Spleen (tissue), 7 donors: ENCODE results near the gene PLCH1.

Source experiments
- POLR2A ChIP-seq, 3 donors: fragments of 450-650 bp; IDR thresholded peaks; one replicate each; pipeline ENCODE4 v1.5.1; 2017; ENCODE audit warnings: antibody characterized with exemption in 3 of 3, mild to moderate bottlenecking in 1 of 3
- TF ChIP-seq, protein P1 (sequence below), 11 experiments: fragments of 200-600 bp in 7 of 11; fragments of 450-650 bp in 4 of 11; sonication (generic) in 4 of 11; IDR thresholded peaks in 8 of 11; conservative IDR thresholded peaks in 3 of 11; 1 replicate in 7 of 11; 2 replicates in 4 of 11; pipeline versions ENCODE4 v1.4.0 to v1.8.0; 2016 to 2021; ENCODE audit warnings: antibody characterized with exemption in 11 of 11, inconsistent platforms in 4 of 11, mild to moderate bottlenecking in 1 of 11
- donor health status: DM: no; HTN: no; CAD: no; lungs with moderate emphysema.
- donor health status: DM: no; HTN: no; CAD: no.
- donor health status: DM: no; HTN: no; CAD: no.

- TF ChIP-seq, protein P1, sequence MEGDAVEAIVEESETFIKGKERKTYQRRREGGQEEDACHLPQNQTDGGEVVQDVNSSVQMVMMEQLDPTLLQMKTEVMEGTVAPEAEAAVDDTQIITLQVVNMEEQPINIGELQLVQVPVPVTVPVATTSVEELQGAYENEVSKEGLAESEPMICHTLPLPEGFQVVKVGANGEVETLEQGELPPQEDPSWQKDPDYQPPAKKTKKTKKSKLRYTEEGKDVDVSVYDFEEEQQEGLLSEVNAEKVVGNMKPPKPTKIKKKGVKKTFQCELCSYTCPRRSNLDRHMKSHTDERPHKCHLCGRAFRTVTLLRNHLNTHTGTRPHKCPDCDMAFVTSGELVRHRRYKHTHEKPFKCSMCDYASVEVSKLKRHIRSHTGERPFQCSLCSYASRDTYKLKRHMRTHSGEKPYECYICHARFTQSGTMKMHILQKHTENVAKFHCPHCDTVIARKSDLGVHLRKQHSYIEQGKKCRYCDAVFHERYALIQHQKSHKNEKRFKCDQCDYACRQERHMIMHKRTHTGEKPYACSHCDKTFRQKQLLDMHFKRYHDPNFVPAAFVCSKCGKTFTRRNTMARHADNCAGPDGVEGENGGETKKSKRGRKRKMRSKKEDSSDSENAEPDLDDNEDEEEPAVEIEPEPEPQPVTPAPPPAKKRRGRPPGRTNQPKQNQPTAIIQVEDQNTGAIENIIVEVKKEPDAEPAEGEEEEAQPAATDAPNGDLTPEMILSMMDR (IDR thresholded peaks at IDR 0.05 in 8 of 11, conservative IDR thresholded peaks at IDR 0.05 in 3 of 11): no peak
- TF ChIP-seq POLR2A (IDR thresholded peaks at IDR 0.05): no peak
These were observed 340.4 kb downstream of the PLCH1 start for GRCh38 chr3:155404486-155404885.
